ENCODE measurements around the gene OAT.
"Not testable (repeated sequence)": the region's sequence is repeated elsewhere in the genome, so short reads cannot be mapped to it uniquely, and the experiment has no call there.

Gene OAT

GRCh38 chr10:124447751-124448466 lies 29.2 kb upstream of the OAT start:
- DNase-seq (ENCODE audit: low read depth), result no peak

GRCh38 chr10:124446830-124447750 lies 28.4 kb upstream of the OAT start:
- DNase-seq (ENCODE audit: low read depth), result no peak

DNA sequence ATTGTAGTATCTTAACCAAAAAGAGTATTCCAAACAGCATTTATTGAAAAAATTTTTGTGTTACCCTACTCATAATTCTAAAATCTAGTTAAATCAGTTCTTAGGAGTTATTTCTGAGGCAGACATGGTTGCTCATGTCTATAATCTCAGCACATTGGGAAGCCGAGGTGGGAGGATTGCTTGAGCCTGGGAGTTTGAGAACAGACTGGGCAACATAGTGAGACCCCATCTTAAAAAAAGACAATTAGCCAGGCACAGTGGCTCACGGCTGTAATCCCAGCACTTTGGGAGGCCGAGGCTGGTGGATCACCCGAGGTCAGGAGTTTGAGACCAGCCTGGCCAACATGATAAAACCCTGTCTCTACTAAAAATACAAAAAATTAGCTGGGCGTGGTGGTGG lies 23.0 kb upstream of the OAT start:
- not testable (repeated sequence) for DNase-seq (ENCODE audit: low read depth)

- DNase-seq (ENCODE audit: low read depth), result no peak
These were observed 17.5 kb upstream of the OAT start for GRCh38 chr10:124436191-124436638.

GRCh38 chr10:124435683-124436082 lies 17.0 kb upstream of the OAT start:
- DNase-seq (ENCODE audit: low read depth), result not testable (repeated sequence)

DNA sequence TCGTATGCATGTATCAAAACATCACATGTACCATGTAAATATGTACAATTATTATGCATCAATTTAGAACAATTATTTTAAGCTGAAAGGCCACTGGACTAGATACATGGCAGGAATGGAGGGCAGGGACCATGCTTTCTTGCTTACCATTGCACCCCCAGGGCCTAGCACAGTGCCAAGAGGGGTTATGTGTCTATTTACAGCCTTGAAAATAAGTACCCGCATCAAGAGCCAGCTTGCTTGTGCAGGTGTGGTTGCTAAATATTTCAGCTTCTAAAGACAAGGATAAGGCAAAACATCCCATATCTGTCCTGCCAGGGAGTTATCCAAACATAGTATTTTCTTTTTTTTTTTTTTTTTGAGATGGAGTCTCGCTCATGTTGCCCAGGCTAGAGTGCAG lies 14.7 kb upstream of the OAT start:
- no peak for DNase-seq (ENCODE audit: low read depth)

DNA sequence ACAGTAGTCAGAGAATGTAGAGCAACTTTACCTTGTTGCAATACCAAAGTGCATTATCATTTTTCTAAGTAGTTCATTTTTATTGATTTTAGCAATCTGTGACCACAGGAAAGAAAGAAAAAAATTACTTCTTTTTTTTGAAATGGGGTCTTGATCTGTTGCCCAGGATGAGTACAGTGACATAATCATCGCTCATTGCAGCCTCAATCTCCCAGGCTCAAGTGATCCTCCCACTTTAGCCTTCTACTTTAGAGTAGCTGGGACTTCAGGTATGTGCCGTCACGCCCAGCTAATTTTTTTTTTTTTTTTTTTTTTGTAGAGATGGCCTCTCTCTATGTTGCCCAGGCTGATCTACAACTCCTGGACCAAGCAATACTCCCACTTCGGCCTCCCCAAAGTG lies 11.4 kb upstream of the OAT start:
- DNase-seq (ENCODE audit: low read depth), result no peak

DNA sequence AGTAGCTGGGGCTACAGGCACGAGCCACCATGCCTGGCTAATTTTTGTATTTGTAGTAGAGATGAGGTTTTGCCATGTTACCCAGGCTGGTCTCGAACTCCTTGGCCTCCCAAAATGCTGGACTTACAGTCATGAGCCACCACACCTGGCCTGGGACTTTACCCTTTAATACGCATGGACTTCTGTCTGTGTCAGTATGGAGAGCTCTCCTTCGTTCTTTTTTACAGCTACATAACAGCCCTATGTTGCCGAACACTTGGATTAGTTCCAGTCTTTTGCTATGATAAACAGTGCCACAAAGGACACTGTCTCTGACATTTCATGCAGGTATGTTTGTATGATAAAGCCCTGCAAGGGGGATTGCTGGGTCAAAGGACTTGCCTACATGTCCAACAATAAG lies 10.9 kb upstream of the OAT start:
- DNase-seq (ENCODE audit: low read depth), result no peak

- no peak for DNase-seq (ENCODE audit: low read depth)
These were observed 9.6 kb upstream of the OAT start for GRCh38 chr10:124428207-124428777.

DNA sequence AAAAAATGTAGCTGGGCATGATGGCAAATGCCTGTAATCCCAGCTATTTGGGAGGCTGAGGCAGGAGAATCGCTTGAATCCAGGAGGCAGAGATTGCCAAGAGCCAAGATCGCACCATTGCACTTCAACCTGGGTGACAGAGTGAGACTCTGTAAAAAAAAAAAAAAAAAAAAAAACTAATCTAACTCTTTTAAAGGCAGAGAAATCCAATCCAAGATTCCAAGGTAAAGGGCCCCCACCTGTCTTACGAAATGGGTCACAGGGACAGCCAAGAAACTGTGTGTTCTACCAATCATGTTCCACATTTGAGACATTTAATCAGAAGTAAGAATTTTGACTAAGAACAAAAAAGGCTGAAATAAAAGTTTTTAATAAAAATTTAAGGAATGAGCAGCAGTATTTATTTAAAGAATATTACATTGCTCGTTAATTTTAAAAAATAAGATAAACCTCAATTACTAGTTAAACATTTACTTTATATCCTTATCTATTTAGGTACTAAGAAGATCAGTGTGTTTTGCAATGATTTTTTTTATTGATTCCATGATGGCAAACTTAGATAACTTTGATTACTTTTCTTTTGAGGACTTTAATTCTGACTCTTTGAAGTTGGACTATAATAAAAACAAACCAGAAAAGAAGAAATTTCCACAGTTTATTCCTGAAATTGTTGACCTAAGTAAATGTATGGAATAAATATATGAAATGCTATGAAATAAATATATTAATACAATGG lies 6.7 kb upstream of the OAT start:
- no peak for DNase-seq (ENCODE audit: low read depth)

GRCh38 chr10:124423813-124424212 lies 5.1 kb upstream of the OAT start:
- no peak for DNase-seq (ENCODE audit: low read depth)

- DNase-seq (ENCODE audit: low read depth), result no peak
These were observed 4.0 kb upstream of the OAT start for GRCh38 chr10:124422742-124423141.

DNA sequence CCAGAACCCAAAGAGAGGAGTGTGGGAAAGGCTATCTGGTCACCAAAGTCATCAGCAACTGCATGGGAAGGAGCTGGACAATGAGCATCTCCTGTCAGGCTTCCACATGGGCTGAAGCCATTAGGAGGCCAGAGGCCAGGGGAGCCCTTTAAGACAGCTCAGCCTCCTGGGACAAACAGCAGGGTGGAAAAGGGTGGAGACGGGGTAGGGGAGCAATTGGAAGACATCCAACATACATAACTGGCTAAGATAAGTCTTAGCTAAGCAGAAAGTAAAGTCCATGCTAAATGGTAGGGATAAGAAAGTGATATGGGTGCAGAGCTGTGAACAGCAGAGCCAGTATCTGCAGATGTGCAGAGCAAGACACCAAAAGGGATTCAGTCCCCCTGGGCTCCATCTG lies 1.5 kb upstream of the OAT start:
- no peak for DNase-seq (ENCODE audit: low read depth)

GRCh38 chr10:124419635-124420034 lies 912 bp upstream of the OAT start:
- no peak for DNase-seq (ENCODE audit: low read depth)

GRCh38 chr10:124417895-124418725 lies 613 bp downstream of the OAT start:
- DNase-seq (ENCODE audit: low read depth), result peak; percentile 9

DNA sequence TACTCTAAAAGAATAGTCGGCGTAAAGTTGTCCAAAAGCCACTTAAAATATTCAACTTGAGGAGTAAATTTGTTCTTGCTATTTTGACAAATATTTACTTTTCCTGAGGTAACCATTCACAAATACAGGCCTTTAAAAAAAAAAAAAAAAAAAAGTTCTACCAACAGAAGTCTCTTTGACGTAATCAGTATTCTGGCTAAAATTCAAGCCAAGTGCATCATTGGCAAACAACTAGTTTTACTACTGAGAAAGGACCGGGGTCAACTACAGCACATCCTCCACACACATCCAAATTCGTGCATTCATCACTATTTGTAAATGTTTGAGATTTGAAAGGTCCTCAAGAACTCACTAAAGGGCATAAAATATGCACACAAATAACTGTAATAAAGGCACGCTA lies 2.0 kb downstream of the OAT start:
- no peak for DNase-seq (ENCODE audit: low read depth)

DNA sequence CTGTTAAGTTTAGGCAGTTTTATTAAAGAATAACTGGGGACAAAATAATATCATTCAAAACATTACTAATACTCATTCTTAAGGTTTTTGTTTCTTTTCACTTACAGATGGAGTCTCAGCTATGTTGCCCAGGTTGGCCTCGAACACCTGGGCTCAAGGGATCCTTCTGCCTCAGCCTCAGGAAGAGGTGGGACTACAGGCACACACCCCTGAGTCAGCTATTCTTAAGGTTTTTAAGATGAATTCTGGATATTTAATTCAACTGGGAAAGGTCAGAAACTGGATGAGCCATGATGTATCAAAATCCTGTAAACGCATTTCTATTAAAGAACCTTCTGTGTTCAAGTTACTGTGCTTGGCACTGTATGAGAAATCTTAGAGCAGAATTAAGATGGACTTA lies 3.5 kb downstream of the OAT start:
- DNase-seq (ENCODE audit: low read depth), result no peak

GRCh38 chr10:124414076-124414475 lies 4.6 kb downstream of the OAT start:
- DNase-seq (ENCODE audit: low read depth), result no peak

- DNase-seq (ENCODE audit: low read depth), result no peak
These were observed 9.0 kb downstream of the OAT start for GRCh38 chr10:124409696-124410095.

DNA sequence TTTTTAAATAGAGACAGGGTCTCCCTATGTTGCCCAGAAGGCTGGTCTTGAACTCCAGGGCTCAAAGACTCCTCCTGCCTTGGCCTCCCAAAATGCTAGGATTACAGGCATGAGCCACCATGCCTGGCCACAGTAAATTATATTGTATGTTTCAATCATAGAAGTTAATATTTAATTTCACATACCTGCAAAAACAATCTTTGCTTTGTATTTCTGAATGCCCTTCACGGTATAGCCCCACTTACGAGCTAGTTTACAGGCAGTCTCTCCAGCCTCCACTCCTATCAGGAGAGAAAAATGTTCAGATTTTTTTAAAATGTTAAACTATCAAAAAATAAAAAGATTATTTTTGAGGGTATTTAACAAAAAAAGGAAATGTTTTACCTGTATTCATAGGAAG lies 10.4 kb downstream of the OAT start:
- DNase-seq (ENCODE audit: low read depth), result no peak

GRCh38 chr10:124407456-124407855 lies 11.3 kb downstream of the OAT start:
- no peak for DNase-seq (ENCODE audit: low read depth)

Measured in stimulated activated CD4-positive, alpha-beta T cell treated with anti-CD3 and anti-CD28 coated beads, Interleukin-2, amount 100 ng/mL, for 4 hours (primary cell).